Mesenchymal stem cell (in vitro differentiated cells and primary cell): ENCODE measurements around the gene SLC25A21.
A peak's percentile ranks its signal among the peaks of the same experiment; 100 is the strongest.
"Not testable (repeated sequence)": the region's sequence is repeated elsewhere in the genome, so short reads cannot be mapped to it uniquely, and the experiment has no call there.

Source experiments
- DNase-seq: peaks from one replicate; pipeline ENCODE4 v3.0.0-alpha.2; 2013
- H2AFZ ChIP-seq: one replicate; pipeline ENCODE4 v1.6.1; 2013; ENCODE audit warnings: low read depth, mild to moderate bottlenecking, control low read depth, inconsistent platforms, low read length, moderate library complexity
- H2AK5ac ChIP-seq: 2 replicates; pipeline ENCODE4 v1.6.1; 2013; ENCODE audit warnings: low read length, moderate library complexity, mild to moderate bottlenecking, inconsistent platforms; ENCODE audit not compliant: severe bottlenecking
- H2BK120ac ChIP-seq: one replicate; pipeline ENCODE4 v1.6.1; 2013; ENCODE audit warnings: low read depth, mild to moderate bottlenecking, inconsistent platforms, low read length, moderate library complexity
- H2BK12ac ChIP-seq, 2 experiments: one replicate each; pipeline ENCODE4 v1.6.1; 2013; ENCODE audit warnings: inconsistent platforms in 2 of 2, low read length in 2 of 2, mild to moderate bottlenecking in 2 of 2, moderate library complexity in 2 of 2, control low read depth in 1 of 2
- H2BK15ac ChIP-seq: one replicate; pipeline ENCODE4 v1.6.1; 2013; ENCODE audit warnings: mild to moderate bottlenecking, low read depth, inconsistent platforms; ENCODE audit not compliant: poor library complexity, severe bottlenecking
- H2BK5ac ChIP-seq: 2 replicates; pipeline ENCODE4 v1.6.1; 2013; ENCODE audit warnings: low read depth, mild to moderate bottlenecking, low read length, control low read depth, inconsistent platforms; ENCODE audit not compliant: poor library complexity, severe bottlenecking
- H3K14ac ChIP-seq, 2 experiments: one replicate each; pipeline ENCODE4 v1.6.1; 2013; ENCODE audit warnings: inconsistent platforms in 2 of 2, low read length in 2 of 2, control low read depth in 1 of 2, mild to moderate bottlenecking in 1 of 2, moderate library complexity in 1 of 2
- H3K18ac ChIP-seq, 2 experiments: one replicate each; pipeline ENCODE4 v1.6.1; 2013; ENCODE audit warnings: inconsistent platforms in 2 of 2, low read length in 2 of 2, control low read depth in 1 of 2, low read depth in 1 of 2, mild to moderate bottlenecking in 1 of 2
- H3K23ac ChIP-seq, 2 experiments: one replicate each; pipeline ENCODE4 v1.6.1; 2013; ENCODE audit warnings: inconsistent platforms in 2 of 2, low read length in 2 of 2, mild to moderate bottlenecking in 2 of 2, moderate library complexity in 2 of 2, control low read depth in 1 of 2
- H3K27ac ChIP-seq: 2 replicates; pipeline ENCODE4 v1.5.1; 2013; ENCODE audit warnings: mild to moderate bottlenecking, moderate library complexity, low read length, control low read depth, inconsistent platforms; ENCODE audit not compliant: poor library complexity, severe bottlenecking
- H3K27me3 ChIP-seq, 2 experiments: 2 replicates each; pipeline versions ENCODE4 v1.6.1 to v1.7.0; 2013; ENCODE audit warnings: low read length in 2 of 2, mild to moderate bottlenecking in 2 of 2, moderate library complexity in 2 of 2, control low read depth in 1 of 2, inconsistent platforms in 1 of 2; ENCODE audit not compliant: control insufficient read depth in 1 of 2, insufficient read depth in 1 of 2
- H3K36me3 ChIP-seq, 2 experiments: 2 replicates each; pipeline versions ENCODE4 v1.6.1 to v1.7.0; 2013; ENCODE audit warnings: low read length in 2 of 2, control low read depth in 1 of 2, inconsistent platforms in 1 of 2, low read depth in 1 of 2, mild to moderate bottlenecking in 1 of 2; ENCODE audit not compliant: insufficient read depth in 2 of 2, control insufficient read depth in 1 of 2
- H3K4ac ChIP-seq, 2 experiments: one replicate each; pipeline ENCODE4 v1.6.1; 2013; ENCODE audit warnings: inconsistent platforms in 2 of 2, low read length in 2 of 2, mild to moderate bottlenecking in 2 of 2, moderate library complexity in 2 of 2, control low read depth in 1 of 2, low read depth in 1 of 2
- H3K4me1 ChIP-seq: 2 replicates; pipeline ENCODE4 v1.6.1; 2013; ENCODE audit warnings: low read depth, low read length, control low read depth; ENCODE audit not compliant: control insufficient read depth, insufficient read depth
- H3K4me2 ChIP-seq: 2 replicates; pipeline ENCODE4 v1.6.1; 2013; ENCODE audit warnings: low read length, mild to moderate bottlenecking, inconsistent platforms; ENCODE audit not compliant: poor library complexity, severe bottlenecking
- H3K4me3 ChIP-seq, 2 experiments: 2 replicates each; pipeline versions ENCODE4 v1.5.1 to v1.7.0; 2013; ENCODE audit warnings: low read length in 2 of 2, mild to moderate bottlenecking in 2 of 2, control low read depth in 1 of 2, low read depth in 1 of 2; ENCODE audit not compliant: insufficient read depth in 1 of 2
- H3K79me1 ChIP-seq: replicated peaks from 2 replicates; pipeline ENCODE4 v1.6.1; 2013; ENCODE audit warnings: mild to moderate bottlenecking, control low read depth, low read length, inconsistent platforms; ENCODE audit not compliant: poor library complexity, severe bottlenecking
- H3K9ac ChIP-seq: 2 replicates; pipeline ENCODE4 v1.7.0; 2013; ENCODE audit warnings: mild to moderate bottlenecking, low read length, moderate library complexity
- H3K9me3 ChIP-seq: 2 replicates; pipeline ENCODE4 v1.7.0; 2013; ENCODE audit warnings: mild to moderate bottlenecking, low read length; ENCODE audit not compliant: control insufficient read depth
- H4K8ac ChIP-seq: one replicate; pipeline ENCODE4 v1.6.1; 2013; ENCODE audit warnings: inconsistent platforms, mild to moderate bottlenecking, low read length, moderate library complexity
- H4K91ac ChIP-seq: one replicate; pipeline ENCODE4 v1.6.1; 2013; ENCODE audit warnings: mild to moderate bottlenecking, low read length, inconsistent platforms
- WGBS: methylation state at CpG from one replicate; pipeline ENCODE4 v1.1.7; 2013; ENCODE audit warnings: mixed read lengths; 5-methylcytosine and 5-hydroxymethylcytosine counted together

The SLC25A21 gene

GRCh38 chr14:37180886-37181285 lies 8.5 kb upstream of the SLC25A21 start:
- not testable (repeated sequence) for DNase-seq, H3K4ac ChIP-seq, H2BK120ac ChIP-seq, H3K4me3 ChIP-seq, H2BK5ac ChIP-seq, H3K4me1 ChIP-seq, H3K79me1 ChIP-seq, H3K27me3 ChIP-seq, H3K23ac ChIP-seq, H4K8ac ChIP-seq, H3K27ac ChIP-seq, H3K9ac ChIP-seq, H2AK5ac ChIP-seq, H2BK12ac ChIP-seq, H4K91ac ChIP-seq, H3K4me2 ChIP-seq, H2AFZ ChIP-seq, H3K36me3 ChIP-seq, H3K18ac ChIP-seq, H3K9me3 ChIP-seq, H2BK15ac ChIP-seq, H3K14ac ChIP-seq
- WGBS = over 99% methylated on average over 5 of the region's 7 CpGs

GRCh38 chr14:37179896-37180502 lies 7.6 kb upstream of the SLC25A21 start:
- no peaks in the 10 kb centered on the region for H3K4me1 ChIP-seq
- no peak overlapping the region for H3K4ac ChIP-seq
- 80% methylated on average over 2 of the region's 4 CpGs for WGBS
- no peak overlapping the region for H3K27ac ChIP-seq
- no peaks in the 10 kb centered on the region for H3K79me1 ChIP-seq
- H2AFZ ChIP-seq = no peak overlapping the region
- no peak overlapping the region for H2BK5ac ChIP-seq
- peak; percentile 40 for DNase-seq
- no peak overlapping the region for H3K14ac ChIP-seq
- H4K8ac ChIP-seq = peak overlapping the region; percentile 64
- H3K27me3 ChIP-seq = no peaks in the 10 kb centered on the region
- no peak overlapping the region for H2AK5ac ChIP-seq
- no peak overlapping the region for H3K9ac ChIP-seq
- no peak overlapping the region for H3K23ac ChIP-seq
- H3K36me3 ChIP-seq = no peaks in the 10 kb centered on the region
- no peak overlapping the region for H3K18ac ChIP-seq
- H3K4me2 ChIP-seq = no peak overlapping the region
- H2BK15ac ChIP-seq = no peak overlapping the region
- H2BK120ac ChIP-seq = no peak overlapping the region
- no peak overlapping the region for H4K91ac ChIP-seq
- H3K9me3 ChIP-seq = no peaks in the 10 kb centered on the region
- no peak overlapping the region for H2BK12ac ChIP-seq
- no peak overlapping the region for H3K4me3 ChIP-seq

GRCh38 chr14:37172936-37173614 lies 669 bp upstream of the SLC25A21 start:
- Histone ChIP-seq H3K79me1 (peaks cover 3% of the 10 kb centered on the region), H3K4ac (no peak overlapping the region), H3K4me1 (no peaks in the 10 kb centered on the region), H4K8ac (no peak overlapping the region), H3K9ac (peak overlapping the region; percentile 90), H3K36me3 (no peaks in the 10 kb centered on the region), H3K4me2 (peak overlapping the region; percentile 75), H2BK12ac (no peak overlapping the region), H3K4me3 (peak overlapping the region in 1 of 2 experiments; percentile 95), H2BK120ac (no peak overlapping the region), H2BK15ac (no peak overlapping the region), H2BK5ac (no peak overlapping the region), H3K23ac (no peak overlapping the region), H2AK5ac (no peak overlapping the region), H3K14ac (no peak overlapping the region), H3K9me3 (no peaks in the 10 kb centered on the region), H3K27me3 (no peaks in the 10 kb centered on the region), H2AFZ (no peak overlapping the region), H3K18ac (no peak overlapping the region), H4K91ac (no peak overlapping the region), H3K27ac (no peak overlapping the region)
- 63% methylated on average over 3 of the region's 5 CpGs for WGBS
- no peak for DNase-seq

- Histone ChIP-seq H3K4me3 (peak overlapping the region; percentile 78 to 95), H3K27ac (peak overlapping the region; percentile 96), H4K8ac (peak overlapping the region; percentile 51), H2BK15ac (no peak overlapping the region), H3K79me1 (peaks cover 3% of the 10 kb centered on the region), H3K14ac (no peak overlapping the region), H2BK120ac (no peak overlapping the region), H3K23ac (no peak overlapping the region), H2AK5ac (no peak overlapping the region), H3K4me2 (peak overlapping the region; percentile 75), H3K4ac (no peak overlapping the region), H4K91ac (no peak overlapping the region), H3K18ac (no peak overlapping the region), H3K36me3 (no peaks in the 10 kb centered on the region), H2BK12ac (no peak overlapping the region), H3K9me3 (no peaks in the 10 kb centered on the region), H2AFZ (no peak overlapping the region), H3K4me1 (no peaks in the 10 kb centered on the region), H3K27me3 (no peaks in the 10 kb centered on the region), H3K9ac (peak overlapping the region; percentile 90), H2BK5ac (no peak overlapping the region)
- WGBS = 0% methylated on average over 4 of the region's 6 CpGs
- no peak for DNase-seq
Measured at GRCh38 chr14:37171678-37172023, 755 bp downstream of the SLC25A21 start.
